ENCODE results near the gene CLIP2. TPM values are rescaled to one million over a fixed set of nuclear protein-coding genes. Genes with fewer than 3 reads are reported as not detected.

Gene CLIP2
- polyA plus RNA-seq, 3 donors, result 1.1 to 5.2 (median 1.3) TPM

DNA sequence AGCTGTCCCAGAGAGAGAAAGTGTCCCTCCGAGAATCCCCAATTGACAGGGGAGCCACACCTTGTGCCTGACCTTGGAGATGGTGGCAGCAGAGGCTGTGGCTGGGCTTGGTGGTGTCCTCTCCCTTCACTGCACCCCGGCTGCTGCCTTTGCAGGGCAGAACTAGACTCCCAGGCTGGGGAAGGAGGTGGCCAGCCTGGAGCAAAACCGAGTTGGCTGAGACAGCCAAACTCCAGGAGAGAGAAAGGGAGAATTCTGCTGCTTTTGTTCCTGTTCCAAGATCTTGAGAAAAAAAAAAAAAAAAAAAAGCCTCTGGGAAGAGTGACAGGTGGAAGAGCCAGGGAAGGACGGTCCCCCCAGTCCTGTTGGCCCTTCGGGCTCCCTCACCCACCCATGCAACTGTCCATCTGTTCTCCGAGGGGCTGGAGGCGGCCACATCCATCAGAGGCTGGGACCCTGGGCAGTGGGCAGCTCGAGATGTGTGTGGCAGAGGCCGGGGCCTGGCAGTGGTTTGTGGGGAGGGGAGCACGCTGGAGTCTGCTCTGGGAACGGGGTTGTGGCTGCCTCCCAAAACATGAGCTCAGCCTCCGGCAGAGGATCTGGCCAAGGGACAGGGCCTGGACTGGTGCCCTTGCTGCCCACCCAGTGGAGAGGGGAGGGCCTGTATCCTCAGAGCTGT, 35.5 kb downstream of the CLIP2 start:
- 93% methylated on average over 6 of the region's 12 CpGs for WGBS (ENCODE audit: insufficient coverage)
- no peak overlapping the region for H3K4me3 ChIP-seq (replicated peaks in 1 of 3; ENCODE audit: low read depth in 2 of 3, low read length in 3 of 3)
- no peaks in the 10 kb centered on the region for H3K27me3 ChIP-seq (ENCODE audit: control insufficient read depth in 2 of 2, insufficient read depth in 2 of 2, low read length in 2 of 2)
- intact Hi-C loops (cut with micrococcal nuclease), result no loop called here
- peaks cover 7% of the 10 kb centered on the region for H3K4me1 Mint-ChIP-seq
- no peaks in the 10 kb centered on the region for H3K79me2 ChIP-seq (ENCODE audit: insufficient read depth, low read length)
- no peak overlapping the region for H3K9ac ChIP-seq (ENCODE audit: insufficient read depth, low read length, poor library complexity, severe bottlenecking)
- TF ChIP-seq, protein P1, sequence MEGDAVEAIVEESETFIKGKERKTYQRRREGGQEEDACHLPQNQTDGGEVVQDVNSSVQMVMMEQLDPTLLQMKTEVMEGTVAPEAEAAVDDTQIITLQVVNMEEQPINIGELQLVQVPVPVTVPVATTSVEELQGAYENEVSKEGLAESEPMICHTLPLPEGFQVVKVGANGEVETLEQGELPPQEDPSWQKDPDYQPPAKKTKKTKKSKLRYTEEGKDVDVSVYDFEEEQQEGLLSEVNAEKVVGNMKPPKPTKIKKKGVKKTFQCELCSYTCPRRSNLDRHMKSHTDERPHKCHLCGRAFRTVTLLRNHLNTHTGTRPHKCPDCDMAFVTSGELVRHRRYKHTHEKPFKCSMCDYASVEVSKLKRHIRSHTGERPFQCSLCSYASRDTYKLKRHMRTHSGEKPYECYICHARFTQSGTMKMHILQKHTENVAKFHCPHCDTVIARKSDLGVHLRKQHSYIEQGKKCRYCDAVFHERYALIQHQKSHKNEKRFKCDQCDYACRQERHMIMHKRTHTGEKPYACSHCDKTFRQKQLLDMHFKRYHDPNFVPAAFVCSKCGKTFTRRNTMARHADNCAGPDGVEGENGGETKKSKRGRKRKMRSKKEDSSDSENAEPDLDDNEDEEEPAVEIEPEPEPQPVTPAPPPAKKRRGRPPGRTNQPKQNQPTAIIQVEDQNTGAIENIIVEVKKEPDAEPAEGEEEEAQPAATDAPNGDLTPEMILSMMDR (IDR thresholded peaks at IDR 0.05), result no peak
- H3K9me3 ChIP-seq (replicated peaks in 1 of 2; ENCODE audit: control insufficient read depth in 1 of 2, insufficient read depth in 1 of 2, low read length in 2 of 2), result no peaks in the 10 kb centered on the region
- no peaks in the 10 kb centered on the region for H3K4me1 ChIP-seq (ENCODE audit: control insufficient read depth in 1 of 2, insufficient read depth in 2 of 2, low read length in 2 of 2)
- no peaks in the 10 kb centered on the region for H3K36me3 ChIP-seq (replicated peaks in 1 of 2; ENCODE audit: control insufficient read depth in 1 of 2, insufficient read depth in 2 of 2, low read length in 2 of 2)
- peaks cover 0 to 5% (median 0%) of the 10 kb centered on the region in 3 donors for H3K27me3 Mint-ChIP-seq (ENCODE audit: low read depth in 3 of 3)
- no peak for DNase-seq
- H3K36me3 Mint-ChIP-seq, result peaks cover 13 to 30% of the 10 kb centered on the region in 2 donors
- peaks cover 0 to 2% (median 0%) of the 10 kb centered on the region in 7 donors for H3K9me3 Mint-ChIP-seq
- peak overlapping the region in 3 of 7 donors; percentile 12 to 47 (median 37) for H3K27ac Mint-ChIP-seq
- no peak overlapping the region for H3K4me2 ChIP-seq (replicated peaks; ENCODE audit: extremely low read depth, low read length, poor library complexity, severe bottlenecking)
- H2AFZ ChIP-seq (ENCODE audit: insufficient read depth, low read depth, low read length, poor library complexity, severe bottlenecking), result no peak overlapping the region
- H3K27ac ChIP-seq (ENCODE audit: low read depth in 1 of 2, low read length in 2 of 2), result no peak overlapping the region
- no peaks in the 10 kb centered on the region for H4K20me1 ChIP-seq (ENCODE audit: insufficient read depth, low read length)
- no peak overlapping the region for H3K4me3 Mint-ChIP-seq

DNA sequence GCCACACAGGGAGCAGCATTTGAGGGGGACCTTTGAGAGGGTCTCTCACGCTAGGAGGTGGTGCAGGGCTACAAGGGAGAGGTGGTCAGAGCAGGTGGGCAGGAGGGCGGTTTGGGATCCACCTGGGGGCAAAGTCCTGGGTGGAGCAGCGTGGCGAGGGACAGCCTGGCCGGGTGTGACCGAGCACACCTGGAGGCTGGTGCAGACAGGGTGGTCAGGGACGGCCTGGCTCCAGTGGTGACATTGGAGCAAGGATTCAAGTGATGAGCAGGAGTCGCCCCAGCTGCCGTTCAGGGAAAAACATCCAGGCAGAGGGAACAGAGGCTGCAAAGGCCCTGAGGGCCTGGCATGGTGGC, 36.0 kb downstream of the CLIP2 start:
- Histone ChIP-seq H3K9me3 (replicated peaks in 1 of 2; ENCODE audit: control insufficient read depth in 1 of 2, insufficient read depth in 1 of 2, low read length in 2 of 2) (no peaks in the 10 kb centered on the region), H3K4me3 (replicated peaks in 1 of 3; ENCODE audit: low read depth in 2 of 3, low read length in 3 of 3) (no peak overlapping the region), H3K36me3 (replicated peaks in 1 of 2; ENCODE audit: control insufficient read depth in 1 of 2, insufficient read depth in 2 of 2, low read length in 2 of 2) (no peaks in the 10 kb centered on the region), H2AFZ (ENCODE audit: insufficient read depth, low read depth, low read length, poor library complexity, severe bottlenecking) (no peak overlapping the region), H3K4me2 (replicated peaks; ENCODE audit: extremely low read depth, low read length, poor library complexity, severe bottlenecking) (no peak overlapping the region), H3K27ac (ENCODE audit: low read depth in 1 of 2, low read length in 2 of 2) (no peak overlapping the region), H3K9ac (ENCODE audit: insufficient read depth, low read length, poor library complexity, severe bottlenecking) (no peak overlapping the region), H3K4me1 (ENCODE audit: control insufficient read depth in 1 of 2, insufficient read depth in 2 of 2, low read length in 2 of 2) (no peaks in the 10 kb centered on the region), H3K27me3 (ENCODE audit: control insufficient read depth in 2 of 2, insufficient read depth in 2 of 2, low read length in 2 of 2) (no peaks in the 10 kb centered on the region), H3K79me2 (ENCODE audit: insufficient read depth, low read length) (no peaks in the 10 kb centered on the region), H4K20me1 (ENCODE audit: insufficient read depth, low read length) (no peaks in the 10 kb centered on the region)
- Mint-ChIP-seq H3K36me3 (peaks cover 13 to 30% of the 10 kb centered on the region in 2 donors), H3K9me3 (peaks cover 0 to 2% (median 0%) of the 10 kb centered on the region in 7 donors), H3K27ac (peak overlapping the region in 2 of 7 donors; percentile 37 to 47), H3K4me1 (peaks cover 6% of the 10 kb centered on the region), H3K27me3 (ENCODE audit: low read depth in 3 of 3) (peaks cover 0 to 6% (median 0%) of the 10 kb centered on the region in 3 donors), H3K4me3 (no peak overlapping the region)
- no peak for DNase-seq
- WGBS (ENCODE audit: insufficient coverage), result over 99% methylated on average over 9 of the region's 9 CpGs
- TF ChIP-seq, protein P1 (IDR thresholded peaks at IDR 0.05), result no peak
- intact Hi-C loops (cut with micrococcal nuclease), result no loop called here

All from CD14-positive monocyte (primary cell).